GM10266 (cell line): Measurements from ENCODE around the gene KPTN.

Experiments
- DNase-seq: peaks from one replicate; pipeline ENCODE4 v3.0.0; 2012; ENCODE audit errors: extremely low spot score
- CTCF ChIP-seq: IDR thresholded peaks from 2 replicates; pipeline ENCODE4 v1.5.1; 2012; ENCODE audit warnings: mild to moderate bottlenecking, low read depth; ENCODE audit not compliant: control insufficient read depth, insufficient read depth; ENCODE audit errors: missing control alignments

Gene KPTN

GRCh38 chr19:47483800-47484690, at the start of gene KPTN:
KPTN (minus strand) TSS chr19:47484219; CDS start chr19:47484160, 59 bp downstream.
- DNase-seq = peak; percentile 97
- TF ChIP-seq CTCF = peak; percentile 100

- DNase-seq = no peak
- no peak for TF ChIP-seq CTCF
These were observed 47.8 kb upstream of the KPTN start for GRCh38 chr19:47531640-47532387.

GRCh38 chr19:47529018-47529742, 45.2 kb upstream of the KPTN start:
- DNase-seq = no peak
- no peak for TF ChIP-seq CTCF

GRCh38 chr19:47526798-47527197, 42.8 kb upstream of the KPTN start:
- TF ChIP-seq CTCF = no peak

GRCh38 chr19:47523473-47523872, 39.5 kb upstream of the KPTN start:
- no peak for DNase-seq
- TF ChIP-seq CTCF = no peak

More at GRCh38 chr19:47526798-47527197, 42.8 kb upstream of the KPTN start:
- no peak for DNase-seq

GRCh38 chr19:47521473-47522180, 37.6 kb upstream of the KPTN start:
- no peak for TF ChIP-seq CTCF
- no peak for DNase-seq
